Gastrocnemius medialis (tissue), 4 donors: Measurements from ENCODE around the gene RGR. TPM values are rescaled to one million over a fixed set of nuclear protein-coding genes. Genes with fewer than 3 reads are reported as not detected.

Experiments used
- ATAC-seq, 2 donors: fragments of 150-250 bp; one replicate each; pipeline ENCODE4 v1.9.1; 2016
- DNase-seq, 2 donors: peaks; one replicate each; pipeline ENCODE4 v3.0.0-alpha.2; 2019
- H3K27ac ChIP-seq, 4 donors: fragments of 200-600 bp; sonication (generic); 1 replicate in 1 of 4; 2 replicates in 3 of 4; pipeline ENCODE4 v1.5.1; 2016 to 2018; ENCODE audit warnings: mild to moderate bottlenecking in 2 of 4, moderate library complexity in 1 of 4
- H3K27me3 ChIP-seq, 3 donors: fragments of 200-600 bp; sonication (generic) in 2 of 3; 1 replicate in 1 of 3; 2 replicates in 2 of 3; pipeline versions ENCODE4 v1.5.1 to v1.6.0; 2016 to 2019; ENCODE audit warnings: mild to moderate bottlenecking in 1 of 3, moderate library complexity in 1 of 3
- H3K36me3 ChIP-seq, 2 donors: fragments of 200-600 bp; sonication (generic) in 1 of 2; one replicate each; pipeline ENCODE4 v1.5.1; 2017 to 2018
- H3K4me1 ChIP-seq, 2 donors: fragments of 200-600 bp; sonication (generic) in 1 of 2; one replicate each; pipeline ENCODE4 v1.5.1; 2016 to 2017; ENCODE audit warnings: mild to moderate bottlenecking in 2 of 2
- H3K4me3 ChIP-seq, 4 donors: fragments of 200-600 bp; sonication (generic) in 3 of 4; 1 replicate in 1 of 4; 2 replicates in 3 of 4; pipeline ENCODE4 v1.5.1; 2016 to 2019; ENCODE audit warnings: mild to moderate bottlenecking in 2 of 4
- H3K9me3 ChIP-seq, 3 donors: fragments of 200-600 bp; sonication (generic) in 2 of 3; 1 replicate in 1 of 3; 2 replicates in 2 of 3; pipeline ENCODE4 v1.5.1; 2016 to 2019
- POLR2A ChIP-seq, 2 donors: fragments of 450-650 bp; IDR thresholded peaks; one replicate each; pipeline ENCODE4 v1.6.1; 2017; ENCODE audit warnings: antibody characterized with exemption in 2 of 2, mild to moderate bottlenecking in 2 of 2, moderate library complexity in 2 of 2
- in situ Hi-C, 4 donors: fragments of 200-750 bp; cut with MboI; loops; one replicate each; pipeline versions ENCODE4 v1.15.0 to v1.8.0; 2017; ENCODE audit warnings: low sequenced_read_pairs in 4 of 4
- intact Hi-C: fragments of 100-400 bp; cut with DNase I; formaldehyde crosslinking; loops from one replicate; pipeline ENCODE4 v1.15.1; 2023; ENCODE audit warnings: low total_unique reads
- total RNA-seq, 4 donors: library from RNA; depleted of rRNA; stranded (reverse); fragments of >200 nt; gene quantifications; one replicate each; pipeline versions ENCODE4 v1.1.0 to v1.2.3, GENCODE V29; 2016
- TF ChIP-seq, protein P1 (sequence below), 5 experiments: fragments of 450-650 bp in 3 of 5; fragments of 200-600 bp in 2 of 5; sonication (generic) in 2 of 5; IDR thresholded peaks in 4 of 5; conservative IDR thresholded peaks in 1 of 5; 1 replicate in 4 of 5; 2 replicates in 1 of 5; pipeline ENCODE4 v1.5.1; 2016 to 2019; ENCODE audit warnings: antibody characterized with exemption in 5 of 5, mild to moderate bottlenecking in 3 of 5, moderate library complexity in 3 of 5

The RGR gene
- total RNA-seq, 4 donors from 2014 or later = 0.22 TPM; not detected in 3

GRCh38 chr10:84256510-84257342 is 11.9 kb downstream of the RGR start:
- H3K4me3 ChIP-seq = no peak overlapping the region

GRCh38 chr10:84257343-84258020 is 12.6 kb downstream of the RGR start:
- DNase-seq = no peak

More at GRCh38 chr10:84256510-84257342, 11.9 kb downstream of the RGR start:
- Histone ChIP-seq H3K9me3 (no peaks in the 10 kb centered on the region), H3K4me1 (no peaks in the 10 kb centered on the region), H3K27me3 (peaks cover 8 to 11% (median 8%) of the 10 kb centered on the region in 3 donors), H3K27ac (no peak overlapping the region), H3K36me3 (no peaks in the 10 kb centered on the region)
- ATAC-seq (no peak), DNase-seq (no peak)
- intact Hi-C loops (no loop called here), in situ Hi-C loops (no loop called here)
- no peak for TF ChIP-seq POLR2A (IDR thresholded peaks at IDR 0.05)
- TF ChIP-seq, protein P1, sequence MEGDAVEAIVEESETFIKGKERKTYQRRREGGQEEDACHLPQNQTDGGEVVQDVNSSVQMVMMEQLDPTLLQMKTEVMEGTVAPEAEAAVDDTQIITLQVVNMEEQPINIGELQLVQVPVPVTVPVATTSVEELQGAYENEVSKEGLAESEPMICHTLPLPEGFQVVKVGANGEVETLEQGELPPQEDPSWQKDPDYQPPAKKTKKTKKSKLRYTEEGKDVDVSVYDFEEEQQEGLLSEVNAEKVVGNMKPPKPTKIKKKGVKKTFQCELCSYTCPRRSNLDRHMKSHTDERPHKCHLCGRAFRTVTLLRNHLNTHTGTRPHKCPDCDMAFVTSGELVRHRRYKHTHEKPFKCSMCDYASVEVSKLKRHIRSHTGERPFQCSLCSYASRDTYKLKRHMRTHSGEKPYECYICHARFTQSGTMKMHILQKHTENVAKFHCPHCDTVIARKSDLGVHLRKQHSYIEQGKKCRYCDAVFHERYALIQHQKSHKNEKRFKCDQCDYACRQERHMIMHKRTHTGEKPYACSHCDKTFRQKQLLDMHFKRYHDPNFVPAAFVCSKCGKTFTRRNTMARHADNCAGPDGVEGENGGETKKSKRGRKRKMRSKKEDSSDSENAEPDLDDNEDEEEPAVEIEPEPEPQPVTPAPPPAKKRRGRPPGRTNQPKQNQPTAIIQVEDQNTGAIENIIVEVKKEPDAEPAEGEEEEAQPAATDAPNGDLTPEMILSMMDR (IDR thresholded peaks at IDR 0.05 in 4 of 5, conservative IDR thresholded peaks at IDR 0.05 in 1 of 5) = peak in 3 of 5 experiments; percentile 8 to 47 (median 27)

GRCh38 chr10:84258034-84258695 is 13.3 kb downstream of the RGR start:
- intact Hi-C loops = no loop called here
- Histone ChIP-seq H3K27ac (no peak overlapping the region), H3K27me3 (peaks cover 8 to 11% (median 9%) of the 10 kb centered on the region in 3 donors), H3K9me3 (no peaks in the 10 kb centered on the region), H3K4me3 (no peak overlapping the region), H3K36me3 (no peaks in the 10 kb centered on the region), H3K4me1 (no peaks in the 10 kb centered on the region)
- ATAC-seq (no peak), DNase-seq (no peak)
- no peak for TF ChIP-seq POLR2A (IDR thresholded peaks at IDR 0.05)
- TF ChIP-seq, protein P1 (IDR thresholded peaks at IDR 0.05 in 4 of 5, conservative IDR thresholded peaks at IDR 0.05 in 1 of 5) = no peak
- in situ Hi-C loops = no loop called here

More at GRCh38 chr10:84257343-84258020, 12.6 kb downstream of the RGR start:
- Histone ChIP-seq H3K4me1 (no peaks in the 10 kb centered on the region), H3K27me3 (peaks cover 8 to 11% (median 8%) of the 10 kb centered on the region in 3 donors), H3K27ac (no peak overlapping the region), H3K36me3 (no peaks in the 10 kb centered on the region), H3K4me3 (no peak overlapping the region), H3K9me3 (no peaks in the 10 kb centered on the region)
- TF ChIP-seq, protein P1 (IDR thresholded peaks at IDR 0.05 in 4 of 5, conservative IDR thresholded peaks at IDR 0.05 in 1 of 5) = no peak
- TF ChIP-seq POLR2A (IDR thresholded peaks at IDR 0.05) = no peak
- intact Hi-C loops = no loop called here
- no peak for ATAC-seq
- in situ Hi-C loops = no loop called here

- peaks cover 8 to 11% (median 10%) of the 10 kb centered on the region in 3 donors for H3K27me3 ChIP-seq
- ATAC-seq (no peak), DNase-seq (no peak)
- H3K27ac ChIP-seq = no peak overlapping the region
- H3K4me3 ChIP-seq = no peak overlapping the region
- TF ChIP-seq, protein P1 (IDR thresholded peaks at IDR 0.05 in 4 of 5, conservative IDR thresholded peaks at IDR 0.05 in 1 of 5) = no peak
- no peak for TF ChIP-seq POLR2A (IDR thresholded peaks at IDR 0.05)
- in situ Hi-C loops = loop anchor here (5.0 to 10.0 kb wide), 4 partner anchors 103 to 281 kb away; no protein-coding TSS in a partner anchor
- no peaks in the 10 kb centered on the region for H3K4me1 ChIP-seq
- intact Hi-C loops = no loop called here
- no peaks in the 10 kb centered on the region for H3K9me3 ChIP-seq
- no peaks in the 10 kb centered on the region for H3K36me3 ChIP-seq
Observed at GRCh38 chr10:84261236-84261915, 16.5 kb downstream of the RGR start.
